Measurements from ENCODE around the gene IGFBP5. TPM values are rescaled to one million over a fixed set of nuclear protein-coding genes. Genes with fewer than 3 reads are reported as not detected.

IGFBP5 gene
- total and polyA plus RNA-seq, 8 donors: 92.1 to 923 (median 330) TPM

DNA sequence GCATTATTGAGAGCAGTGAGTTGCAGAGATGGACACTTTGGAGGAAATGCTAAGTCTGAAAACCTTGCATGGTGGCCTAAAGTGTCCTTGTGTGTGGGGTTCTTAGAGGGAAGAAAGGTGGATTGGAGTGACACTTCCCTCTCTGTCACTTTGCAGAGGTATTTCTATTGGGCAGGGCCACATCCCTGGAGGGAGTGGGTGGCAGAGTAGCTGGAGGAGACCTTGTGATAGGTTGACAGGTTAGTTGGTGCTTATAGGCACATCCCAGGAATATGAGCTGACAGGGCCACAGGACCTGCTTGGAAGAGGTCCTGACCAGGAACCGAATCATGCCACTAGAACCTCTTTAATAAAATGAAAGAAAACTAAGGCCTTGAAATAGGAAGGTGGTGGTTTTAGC lies 972 bp upstream of the IGFBP5 start:
- H3K27ac ChIP-seq: peak overlapping the region; percentile 36 to 90 (median 83)
- TF ChIP-seq POLR2A (IDR thresholded peaks at IDR 0.05): no peak
- TF ChIP-seq CTCF (IDR thresholded peaks at IDR 0.05): no peak
- no peak for TF ChIP-seq EP300 (IDR thresholded peaks at IDR 0.05)
- TF ChIP-seq POLR2AphosphoS5 (IDR thresholded peaks at IDR 0.05): no peak
- 62 to 88% (median 73%) methylated on average over 1 of the region's 1 CpG for WGBS, 5 donors
- H3K36me3 ChIP-seq: peaks cover 0 to 6% (median 0%) of the 10 kb centered on the region in 4 donors
- H3K4me1 ChIP-seq: peaks cover 19 to 97% (median 69%) of the 10 kb centered on the region in 4 donors
- DNase-seq: no peak
- no peak overlapping the region for H3K4me3 ChIP-seq
- no peaks in the 10 kb centered on the region for H3K9me3 ChIP-seq
- intact Hi-C loops (cut with DNase I; ENCODE audit: low total_unique reads): loop anchor here (5.0 kb wide), 1 partner anchor 471 kb away; no protein-coding TSS in a partner anchor
- H3K27me3 ChIP-seq: peaks cover 0 to 72% (median 38%) of the 10 kb centered on the region in 3 donors

DNA sequence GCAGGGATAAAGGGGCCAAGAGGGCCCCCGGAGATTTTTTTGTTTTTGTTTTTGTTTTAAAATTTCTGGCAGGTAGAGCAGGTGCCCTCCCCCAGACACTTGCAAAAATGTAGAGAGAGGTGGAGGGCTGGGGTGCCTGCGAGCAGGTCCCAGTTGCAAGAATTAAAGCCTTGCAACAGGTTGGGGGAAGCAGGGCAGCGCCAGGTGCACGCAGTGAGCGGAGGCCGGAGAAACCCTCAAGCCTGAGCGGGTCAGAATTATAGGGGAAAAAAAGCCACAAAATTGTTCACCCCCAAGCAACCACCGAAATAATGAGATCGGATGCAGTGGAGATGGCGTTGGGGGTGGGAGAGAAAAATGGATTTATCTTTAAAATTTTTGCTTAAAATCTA lies 527 bp downstream of the IGFBP5 start:
- H3K4me1 ChIP-seq: peaks cover 19 to 97% (median 70%) of the 10 kb centered on the region in 4 donors
- intact Hi-C loops (cut with DNase I; ENCODE audit: low total_unique reads): loop anchor here (5.0 kb wide), 1 partner anchor 472 kb away; no protein-coding TSS in a partner anchor
- WGBS, 5 donors: 1 to 6% (median 2%) methylated on average over 10 of the region's 10 CpGs
- H3K36me3 ChIP-seq: peaks cover 0 to 7% (median under 1%) of the 10 kb centered on the region in 4 donors
- TF ChIP-seq EP300 (IDR thresholded peaks at IDR 0.05) (no peak), CTCF (IDR thresholded peaks at IDR 0.05) (no peak), POLR2AphosphoS5 (IDR thresholded peaks at IDR 0.05) (no peak), POLR2A (IDR thresholded peaks at IDR 0.05) (no peak)
- DNase-seq: no peak
- peak overlapping the region; percentile 58 to 82 (median 67) for H3K4me3 ChIP-seq
- peaks cover 0 to 79% (median 38%) of the 10 kb centered on the region in 3 donors for H3K27me3 ChIP-seq
- no peaks in the 10 kb centered on the region for H3K9me3 ChIP-seq
- H3K27ac ChIP-seq: peak overlapping the region; percentile 74 to 90 (median 83)

- H3K36me3 ChIP-seq: peaks cover 0 to 12% (median 2%) of the 10 kb centered on the region in 4 donors
- TF ChIP-seq POLR2A (IDR thresholded peaks at IDR 0.05): no peak
- peak in 2 of 3 donors; percentile 52 to 61 for TF ChIP-seq POLR2AphosphoS5 (IDR thresholded peaks at IDR 0.05)
- DNase-seq: peak; percentile 64 to 87
- peaks cover 25 to 97% (median 71%) of the 10 kb centered on the region in 4 donors for H3K4me1 ChIP-seq
- H3K27ac ChIP-seq: peak overlapping the region; percentile 74 to 90 (median 83)
- 1 to 2% (median 1%) methylated on average over 25 to 59 of the region's 59 CpGs for WGBS, 5 donors
- intact Hi-C loops (cut with DNase I; ENCODE audit: low total_unique reads): no loop called here
- H3K27me3 ChIP-seq: peaks cover 0 to 76% (median 38%) of the 10 kb centered on the region in 3 donors
- no peaks in the 10 kb centered on the region for H3K9me3 ChIP-seq
- H3K4me3 ChIP-seq: peak overlapping the region; percentile 58 to 82 (median 67)
Measured at GRCh38 chr2:216694082-216694825, 1.1 kb downstream of the IGFBP5 start.

- peak overlapping the region; percentile 74 to 90 (median 83) for H3K27ac ChIP-seq
- no peak for TF ChIP-seq CTCF (IDR thresholded peaks at IDR 0.05)
- intact Hi-C loops (cut with DNase I; ENCODE audit: low total_unique reads): no loop called here
- no peaks in the 10 kb centered on the region for H3K9me3 ChIP-seq
- H3K36me3 ChIP-seq: peaks cover 0 to 19% (median 2%) of the 10 kb centered on the region in 4 donors
- 2 to 4% (median 3%) methylated on average over 15 of the region's 15 CpGs for WGBS, 5 donors
- peaks cover 32 to 97% (median 74%) of the 10 kb centered on the region in 4 donors for H3K4me1 ChIP-seq
- DNase-seq: no peak
- H3K4me3 ChIP-seq: peak overlapping the region; percentile 58 to 82 (median 67)
- peaks cover 0 to 82% (median 38%) of the 10 kb centered on the region in 3 donors for H3K27me3 ChIP-seq
Measured at GRCh38 chr2:216693414-216694080, 1.8 kb downstream of the IGFBP5 start.

Data from stomach (tissue), 9 donors.